OCI-LY3 (cell line): ENCODE data around the gene FAM83G.

Experiments used
- H2AFZ ChIP-seq: fragments of 200-600, 300-600 bp; shearing (Covaris generic); 2 replicates; pipeline ENCODE4 v1.6.0; 2014; ENCODE audit warnings: antibody characterized with exemption, low read depth, low read length
- H3K27ac ChIP-seq: fragments of 200-600, 300-600 bp; sonication (generic); 2 replicates; pipeline ENCODE4 v1.5.1; 2014; ENCODE audit warnings: mild to moderate bottlenecking, low read length, moderate library complexity, mixed read lengths
- H3K27me3 ChIP-seq: fragments of 200-600, 300-600 bp; sonication (generic); 2 replicates; pipeline ENCODE4 v1.6.1; 2014; ENCODE audit warnings: low read depth, low read length, mixed read lengths
- H3K36me3 ChIP-seq: fragments of 200-600, 300-600 bp; sonication (generic); replicated peaks from 2 replicates; pipeline ENCODE3; 2014; ENCODE audit warnings: low read depth, low read length, mixed read lengths
- H3K4me1 ChIP-seq: fragments of 300-600, 200-600 bp; sonication (generic); 2 replicates; pipeline ENCODE4 v1.6.1; 2014; ENCODE audit warnings: low read length, mixed read lengths
- H3K4me2 ChIP-seq: fragments of 200-600, 300-600 bp; sonication (generic); 2 replicates; pipeline ENCODE4 v1.6.1; 2014; ENCODE audit warnings: low read length, mixed read lengths
- H3K4me3 ChIP-seq: fragments of 300-600, 200-600 bp; sonication (generic); 2 replicates; pipeline ENCODE4 v1.5.1; 2014; ENCODE audit warnings: antibody characterized with exemption, mild to moderate bottlenecking, low read length, moderate library complexity
- H3K79me2 ChIP-seq: fragments of 300-600, 200-600 bp; shearing (Covaris generic); 2 replicates; pipeline ENCODE4 v1.6.1; 2014; ENCODE audit warnings: mild to moderate bottlenecking, low read length, mixed read lengths
- H3K9ac ChIP-seq: fragments of 300-600, 200-600 bp; shearing (Covaris generic); 2 replicates; pipeline ENCODE4 v1.6.0; 2014; ENCODE audit warnings: mild to moderate bottlenecking, low read length, moderate library complexity
- H3K9me3 ChIP-seq: fragments of 200-600, 300-600 bp; shearing (Covaris generic); 2 replicates; pipeline ENCODE4 v1.6.1; 2014; ENCODE audit warnings: low read length, mixed read lengths; ENCODE audit not compliant: insufficient read depth
- H4K20me1 ChIP-seq: fragments of 200-600, 300-600 bp; sonication (generic); 2 replicates; pipeline ENCODE4 v1.6.1; 2016; ENCODE audit warnings: low read length, mixed read lengths; ENCODE audit not compliant: insufficient read depth
- CTCF ChIP-seq: fragments of 200-600, 300-600 bp; sonication (generic); IDR thresholded peaks from 2 replicates; pipeline ENCODE4 v1.5.1; 2014; ENCODE audit warnings: antibody characterized with exemption, low read length, low read depth
- EZH2phosphoT487 ChIP-seq: fragments of 200-600 bp; shearing (Covaris generic); IDR thresholded peaks from 2 replicates; pipeline ENCODE4 v1.6.1; 2018; ENCODE audit warnings: antibody characterized with exemption, mixed run types, low read depth

Gene FAM83G

GRCh38 chr17:18988546-18989173 lies 15.9 kb downstream of the FAM83G start:
- H3K4me2 ChIP-seq: no peak overlapping the region
- no peak overlapping the region for H3K4me3 ChIP-seq
- H3K79me2 ChIP-seq: no peaks in the 10 kb centered on the region
- no peaks in the 10 kb centered on the region for H3K36me3 ChIP-seq
- H3K27me3 ChIP-seq: no peaks in the 10 kb centered on the region
- no peak overlapping the region for H3K27ac ChIP-seq
- no peak for TF ChIP-seq EZH2phosphoT487
- no peak for TF ChIP-seq CTCF
- H3K9me3 ChIP-seq: no peaks in the 10 kb centered on the region
- H4K20me1 ChIP-seq: no peaks in the 10 kb centered on the region
- no peak overlapping the region for H3K9ac ChIP-seq
- no peak overlapping the region for H2AFZ ChIP-seq
- H3K4me1 ChIP-seq: no peaks in the 10 kb centered on the region

GRCh38 chr17:18987862-18988545 lies 16.6 kb downstream of the FAM83G start:
- Histone ChIP-seq H3K27ac (no peak overlapping the region), H3K27me3 (no peaks in the 10 kb centered on the region), H3K9me3 (no peaks in the 10 kb centered on the region), H3K36me3 (no peaks in the 10 kb centered on the region), H4K20me1 (no peaks in the 10 kb centered on the region), H2AFZ (no peak overlapping the region), H3K79me2 (no peaks in the 10 kb centered on the region), H3K4me3 (no peak overlapping the region), H3K4me1 (no peaks in the 10 kb centered on the region), H3K4me2 (no peak overlapping the region), H3K9ac (no peak overlapping the region)
- TF ChIP-seq CTCF (no peak), EZH2phosphoT487 (no peak)

GRCh38 chr17:18987230-18987610 lies 17.3 kb downstream of the FAM83G start:
- Histone ChIP-seq H3K4me1 (no peaks in the 10 kb centered on the region), H3K27me3 (no peaks in the 10 kb centered on the region), H3K4me3 (no peak overlapping the region), H3K36me3 (no peaks in the 10 kb centered on the region), H4K20me1 (no peaks in the 10 kb centered on the region), H3K27ac (no peak overlapping the region), H3K4me2 (no peak overlapping the region), H3K9me3 (no peaks in the 10 kb centered on the region), H3K9ac (no peak overlapping the region), H3K79me2 (no peaks in the 10 kb centered on the region), H2AFZ (no peak overlapping the region)
- TF ChIP-seq EZH2phosphoT487: no peak
- no peak for TF ChIP-seq CTCF

- no peak overlapping the region for H3K4me3 ChIP-seq
- H3K9me3 ChIP-seq: no peaks in the 10 kb centered on the region
- H3K79me2 ChIP-seq: no peaks in the 10 kb centered on the region
- H4K20me1 ChIP-seq: no peaks in the 10 kb centered on the region
- no peaks in the 10 kb centered on the region for H3K27me3 ChIP-seq
- H2AFZ ChIP-seq: no peak overlapping the region
- no peak overlapping the region for H3K27ac ChIP-seq
- no peak overlapping the region for H3K4me2 ChIP-seq
- TF ChIP-seq CTCF (no peak), EZH2phosphoT487 (no peak)
- no peaks in the 10 kb centered on the region for H3K4me1 ChIP-seq
- no peaks in the 10 kb centered on the region for H3K36me3 ChIP-seq
- H3K9ac ChIP-seq: no peak overlapping the region
Measured at GRCh38 chr17:18986541-18987229, 17.9 kb downstream of the FAM83G start.
